NOMO-1 (cell line): ENCODE data around the gene NEMP1.
"Not testable (repeated sequence)": the region's sequence is repeated elsewhere in the genome, so short reads cannot be mapped to it uniquely, and the experiment has no call there.

Experiments
- DNase-seq, 2 experiments: peaks; one replicate each; lab custom pipeline; 2025; ENCODE audit not compliant: unreplicated experiment in 2 of 2; lab: John Stamatoyannopoulos, UW

The NEMP1 gene

DNA sequence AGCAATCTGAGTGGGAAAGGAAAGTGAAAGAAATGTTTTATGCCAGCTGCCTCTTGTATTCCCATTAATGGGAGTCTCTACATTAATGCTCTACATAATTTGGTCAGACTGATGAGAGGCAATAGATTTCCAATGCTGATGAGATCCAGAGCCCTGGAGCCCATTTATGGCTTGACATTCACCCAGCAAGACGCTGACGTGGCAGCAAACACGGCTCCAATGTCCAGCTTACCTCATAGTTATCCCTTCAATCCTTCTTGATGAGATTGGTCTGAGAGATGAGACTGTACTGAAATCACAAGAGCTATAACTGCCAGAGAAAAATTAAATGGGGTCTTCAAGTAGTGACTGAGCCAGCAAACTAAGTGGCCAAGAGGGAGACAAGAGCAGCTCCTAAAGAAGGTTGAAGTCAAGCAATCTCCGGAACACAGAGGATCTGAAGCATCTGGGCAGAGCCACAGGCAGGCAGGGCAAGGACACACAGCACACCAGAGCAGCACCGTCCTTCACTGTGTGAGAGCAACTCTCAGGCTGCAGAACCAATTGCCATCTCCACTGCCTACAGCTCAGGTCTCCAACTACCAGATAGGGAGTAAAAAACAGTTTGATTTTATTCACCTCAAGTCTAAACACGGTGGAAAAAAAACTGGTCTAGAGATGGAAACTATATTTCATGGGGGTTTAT is 21.4 kb downstream of the NEMP1 start:
- DNase-seq = no peak

- peak; percentile 53 to 82 for DNase-seq
These were observed 22.8 kb downstream of the NEMP1 start for GRCh38 chr12:57055824-57056223.

DNA sequence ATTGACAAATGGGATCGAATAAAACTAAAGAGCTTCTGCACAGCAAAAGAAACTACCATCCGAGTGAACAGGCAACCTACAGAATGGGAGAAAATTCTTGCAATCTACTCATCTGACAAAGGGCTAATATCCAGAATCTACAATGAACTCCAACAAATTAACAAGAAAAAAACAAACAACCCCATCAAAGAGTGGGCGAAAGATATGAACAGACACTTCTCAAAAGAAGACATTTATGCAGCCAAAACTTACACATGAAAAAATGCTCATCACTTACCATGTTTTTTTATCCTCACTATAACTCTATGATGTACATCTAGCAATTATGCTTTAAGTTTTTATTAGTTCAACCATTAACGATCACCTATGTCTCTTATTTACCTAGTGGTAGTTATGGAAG is 24.7 kb downstream of the NEMP1 start:
- not testable (repeated sequence) for DNase-seq

- not testable (repeated sequence) for DNase-seq
These were observed 25.4 kb downstream of the NEMP1 start for GRCh38 chr12:57053146-57053545.

- DNase-seq = no peak
These were observed 27.6 kb downstream of the NEMP1 start for GRCh38 chr12:57051011-57051410.

DNA sequence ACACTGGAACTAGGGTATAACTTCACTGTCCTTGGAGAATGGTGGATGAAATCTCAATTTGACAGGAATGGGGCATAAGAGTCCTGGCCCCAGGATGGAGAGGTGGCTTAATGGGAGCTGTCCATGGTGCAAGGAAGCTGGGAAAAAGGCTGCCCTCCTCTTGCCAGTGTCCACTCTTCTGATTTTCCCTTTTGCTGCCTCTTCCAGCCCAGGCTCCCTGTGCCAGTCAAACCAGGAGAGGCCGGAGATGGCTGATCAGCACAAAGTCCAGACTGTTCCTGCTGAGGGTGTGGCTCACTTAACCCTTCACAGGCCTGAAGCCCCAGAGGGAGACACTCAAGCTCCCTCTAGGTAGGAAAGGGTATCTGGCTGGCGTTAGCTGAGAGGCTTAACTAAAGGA is 28.7 kb downstream of the NEMP1 start, which contains the start of gene MYO1A:
Gene MYO1A, minus strand, starts transcription at position 240 of the 400 bp plus-strand sequence. CDS start 1,806 bp downstream, outside the sequence.
- DNase-seq = no peak

DNA sequence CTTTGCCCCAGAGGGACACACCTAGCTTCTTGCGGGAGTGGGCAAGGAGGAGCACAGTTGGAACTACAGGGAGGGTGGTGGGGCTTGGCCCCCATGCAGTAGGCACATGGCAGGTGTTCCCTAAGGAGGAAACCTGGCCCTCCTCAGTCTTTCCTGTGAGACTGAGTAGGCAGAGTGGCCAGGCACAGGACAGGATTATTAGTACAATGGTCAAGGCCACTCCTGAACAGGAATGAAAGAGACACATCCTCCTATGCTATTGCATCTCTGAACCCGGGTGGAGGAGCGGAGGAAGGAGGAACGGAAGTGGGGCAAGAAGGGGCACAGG is 29.5 kb downstream of the NEMP1 start:
- DNase-seq = no peak

- no peak for DNase-seq
These were observed 30.0 kb downstream of the NEMP1 start for GRCh38 chr12:57048423-57049118.

- DNase-seq = no peak
These were observed 30.6 kb downstream of the NEMP1 start for GRCh38 chr12:57047981-57048380.

DNA sequence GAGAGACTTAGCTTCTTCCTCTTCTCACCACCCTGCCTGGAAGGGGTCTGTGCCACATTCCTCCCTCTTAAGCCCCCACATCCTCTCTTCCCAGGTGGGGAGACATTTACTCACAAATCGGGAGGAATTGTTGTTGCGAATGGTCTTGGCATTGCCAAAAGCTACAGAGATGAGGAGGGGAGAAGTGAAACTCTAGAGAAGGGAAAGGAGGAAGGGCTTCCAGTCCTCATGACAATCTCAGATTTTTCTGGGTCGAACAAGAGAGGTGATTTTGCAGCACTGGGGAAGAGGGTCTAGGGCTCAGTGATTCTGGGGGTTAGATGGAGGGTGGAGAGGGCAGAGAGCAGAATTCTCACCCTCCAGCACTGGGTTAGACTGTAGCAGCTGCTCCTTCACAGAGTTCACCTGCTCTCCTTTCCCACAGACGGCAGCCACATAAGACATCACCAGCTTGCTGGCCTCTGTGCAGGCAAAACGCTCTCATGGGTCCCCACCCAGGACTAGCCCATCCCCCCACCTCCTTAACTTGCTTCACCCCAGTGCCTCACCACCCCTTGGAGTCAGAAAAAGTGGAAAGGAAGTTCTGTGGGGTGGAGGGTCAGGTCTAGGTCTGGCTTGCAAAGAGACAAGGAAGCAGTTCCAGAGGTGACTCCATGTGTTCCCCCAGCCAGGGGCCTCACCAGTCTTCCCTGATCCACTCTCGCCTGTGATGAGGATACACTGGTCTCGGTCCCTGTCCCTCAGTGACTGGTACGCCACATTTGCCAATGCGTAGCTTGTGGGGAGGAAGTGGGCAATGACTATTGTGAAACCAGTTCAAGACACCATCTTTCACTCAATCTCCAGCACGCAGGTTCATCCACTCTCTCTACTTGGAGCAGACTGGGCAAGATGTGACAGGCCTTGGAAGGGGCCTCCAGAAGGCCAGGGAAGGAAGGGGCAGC is 31.4 kb downstream of the NEMP1 start:
- DNase-seq = peak; percentile 64 to 79

- no peak for DNase-seq
These were observed 32.4 kb downstream of the NEMP1 start for GRCh38 chr12:57046086-57046791.

GRCh38 chr12:57044889-57045288 is 33.7 kb downstream of the NEMP1 start:
- DNase-seq = no peak

- no peak for DNase-seq
These were observed 34.1 kb downstream of the NEMP1 start for GRCh38 chr12:57044468-57044867.

GRCh38 chr12:57042695-57043094 is 35.9 kb downstream of the NEMP1 start:
- DNase-seq = no peak

- DNase-seq = no peak
These were observed 37.8 kb downstream of the NEMP1 start for GRCh38 chr12:57040750-57041149.

GRCh38 chr12:57040211-57040610 is 38.4 kb downstream of the NEMP1 start:
- DNase-seq = no peak

DNA sequence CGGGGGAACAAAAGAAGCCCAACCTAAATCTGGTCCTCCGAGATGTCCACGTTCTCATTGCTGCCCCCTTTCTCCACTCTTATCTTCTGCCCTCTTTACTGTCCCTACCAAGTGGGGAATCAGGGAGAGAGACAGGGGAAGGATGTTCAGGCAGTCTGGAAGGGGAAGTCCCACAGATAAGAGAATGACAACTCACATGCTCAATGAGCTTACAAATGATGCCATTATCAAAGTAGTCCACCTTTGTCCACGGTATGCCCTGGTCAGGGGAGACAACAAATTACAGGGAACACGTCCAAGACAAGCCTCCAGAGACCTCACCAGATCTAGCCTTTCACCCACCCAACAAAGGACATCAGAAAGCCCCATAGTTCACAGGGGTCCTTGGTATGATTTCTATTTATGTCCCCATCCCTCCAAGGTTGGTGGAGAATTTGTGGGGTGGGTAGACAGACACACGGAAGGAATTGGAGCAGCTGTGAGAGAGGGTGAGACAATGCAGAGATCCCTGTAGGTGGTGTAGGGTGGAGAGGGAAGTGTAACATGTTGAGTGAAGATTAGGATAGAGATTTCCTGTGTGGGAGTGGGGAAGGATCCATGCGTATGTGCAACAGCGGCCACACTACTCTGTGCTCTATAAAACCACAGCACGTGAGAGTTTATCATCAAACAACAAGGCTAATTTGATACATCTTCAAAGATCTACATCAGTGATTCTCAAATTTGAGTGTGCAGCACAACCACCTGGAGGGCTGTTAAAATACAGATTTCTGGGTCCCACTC is 39.4 kb downstream of the NEMP1 start:
- no peak for DNase-seq

DNA sequence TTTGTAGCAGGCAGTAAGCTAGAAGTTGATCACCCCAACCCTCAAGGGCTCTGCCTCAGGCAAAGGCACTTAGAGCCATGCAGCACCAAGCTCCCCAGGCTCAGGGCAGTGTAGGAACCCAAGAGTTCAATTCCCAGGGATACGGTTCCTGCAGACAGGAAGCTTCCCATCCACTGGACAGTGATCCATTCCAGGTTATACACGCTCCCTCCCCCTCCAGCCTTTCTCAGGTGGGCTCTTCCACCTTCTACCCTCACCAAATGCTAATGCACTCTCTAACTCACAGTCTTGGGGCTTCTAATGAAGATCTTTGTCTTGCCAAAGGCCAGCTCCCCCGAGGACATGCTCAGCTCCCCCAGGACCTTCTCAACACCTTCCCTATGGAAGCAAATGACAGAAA is 41.3 kb downstream of the NEMP1 start:
- no peak for DNase-seq

DNA sequence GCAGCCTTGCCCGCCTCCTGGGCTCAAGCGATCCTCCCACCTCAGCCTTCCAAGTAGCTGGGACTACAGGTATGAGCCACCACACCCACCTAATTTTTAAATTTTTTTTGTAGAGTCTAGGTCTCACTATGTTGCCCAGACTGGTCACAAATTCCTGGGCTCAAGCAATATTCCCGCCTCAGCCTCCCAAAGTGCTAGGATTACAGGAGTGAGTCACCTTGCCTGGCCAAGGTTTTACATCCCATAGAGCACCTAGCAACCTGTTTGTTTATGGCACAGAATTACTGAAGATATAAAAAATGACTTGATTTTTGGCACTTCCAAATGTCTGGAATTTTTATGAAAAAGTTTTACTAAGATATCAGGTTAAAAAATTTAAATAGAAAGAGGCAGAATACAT is 45.2 kb downstream of the NEMP1 start:
- DNase-seq = no peak

DNA sequence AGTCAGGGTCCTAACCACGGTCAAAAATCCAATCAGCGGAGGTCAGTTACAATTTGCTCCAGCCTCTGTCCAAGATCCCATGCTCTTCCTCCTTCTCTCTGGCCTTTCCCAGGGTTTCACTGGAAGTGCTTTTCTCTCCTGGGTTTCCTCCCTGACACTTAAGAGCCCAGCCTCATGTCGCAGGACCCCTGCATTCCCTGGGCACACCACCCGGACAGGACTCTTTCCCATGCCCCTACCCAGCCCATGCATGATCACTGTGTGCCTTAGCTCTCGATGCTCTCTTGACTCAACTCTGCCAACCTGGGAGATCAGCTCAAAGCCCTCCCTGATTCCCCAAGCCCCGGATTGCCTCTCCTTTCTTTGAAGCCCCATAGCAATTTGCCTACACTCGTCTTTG is 46.8 kb downstream of the NEMP1 start:
- DNase-seq = no peak
